ENCODE results near the gene MAP3K19. TPM values are rescaled to one million over a fixed set of nuclear protein-coding genes. Genes with fewer than 3 reads are reported as not detected.
A peak's percentile ranks its signal among the peaks of the same experiment; 100 is the strongest.

Gene MAP3K19
- total and polyA plus RNA-seq, 2 experiments from 2014 or later: not detected

- TF ChIP-seq ZNF462 (CRISPR knock-in tag; IDR thresholded peaks at IDR 0.05): no peak
- no peak for TF ChIP-seq STAT1 (IDR thresholded peaks at IDR 0.05; ENCODE audit: unreplicated experiment)
- TF ChIP-seq JUNB (IDR thresholded peaks at IDR 0.05; ENCODE audit: unreplicated experiment): no peak
- no peak for TF ChIP-seq CREB1 (CRISPR knock-in tag; IDR thresholded peaks at IDR 0.05; ENCODE audit: low read depth)
- no peak for TF ChIP-seq EZH2 (IDR thresholded peaks at IDR 0.05; ENCODE audit: low read depth, unreplicated experiment)
Measured at GRCh38 chr2:135048122-135048521, 875 bp upstream of the MAP3K19 start (continued).

- Histone ChIP-seq H3K27ac (ENCODE audit: low read depth) (no peak overlapping the region), H3K36me3 (ENCODE audit: insufficient read depth) (no peaks in the 10 kb centered on the region), H3K9me2 (ENCODE audit: insufficient read depth) (no peaks in the 10 kb centered on the region), H3K4me1 (ENCODE audit: insufficient read depth) (no peaks in the 10 kb centered on the region), H3F3A (replicated peaks; ENCODE audit: low read depth) (no peaks in the 10 kb centered on the region), H3K79me2 (replicated peaks; ENCODE audit: insufficient read depth) (no peaks in the 10 kb centered on the region), H2AFZ (no peak overlapping the region), H3K4me3 (no peak overlapping the region), H3K4me2 (no peak overlapping the region), H3K27me3 (ENCODE audit: insufficient read depth) (no peaks in the 10 kb centered on the region), H4K20me1 (replicated peaks; ENCODE audit: insufficient read depth) (no peaks in the 10 kb centered on the region)
- no peaks in the 10 kb centered on the region for H3K9me3 Mint-ChIP-seq
- H3K4me3 Mint-ChIP-seq: no peak overlapping the region
- TF ChIP-seq ZNF331 (CRISPR knock-in tag; IDR thresholded peaks at IDR 0.05; ENCODE audit: low read depth) (no peak), ZNF114 (CRISPR knock-in tag; IDR thresholded peaks at IDR 0.05) (no peak), CTCF (conservative IDR thresholded peaks at IDR 0.05; ENCODE audit: low read depth in 2 of 2) (peak; percentile 59 to 89), ZNF462 (CRISPR knock-in tag; IDR thresholded peaks at IDR 0.05) (no peak)
- no peaks in the 10 kb centered on the region for H3K36me3 Mint-ChIP-seq (ENCODE audit: low read depth)
- no peaks in the 10 kb centered on the region for H3K4me1 Mint-ChIP-seq
- ATAC-seq (no peak), DNase-seq (ENCODE audit: low spot score) (peak; percentile 17)
- H3K27ac Mint-ChIP-seq: no peak overlapping the region
- no peaks in the 10 kb centered on the region for H3K27me3 Mint-ChIP-seq (ENCODE audit: insufficient read depth, low read depth, poor library complexity)
Measured at GRCh38 chr2:135043345-135043744, 3.9 kb downstream of the MAP3K19 start.

Measured in GM23338 (cell line).